Islet of Langerhans (tissue), 1 donor: ENCODE results near the gene RIC3.

Experiments used
- FAIRE-seq: peaks from one replicate; lab custom pipeline; 2011; peaks lifted over from hg19 to GRCh38; lab: Jason Lieb, UNC

Gene RIC3

DNA sequence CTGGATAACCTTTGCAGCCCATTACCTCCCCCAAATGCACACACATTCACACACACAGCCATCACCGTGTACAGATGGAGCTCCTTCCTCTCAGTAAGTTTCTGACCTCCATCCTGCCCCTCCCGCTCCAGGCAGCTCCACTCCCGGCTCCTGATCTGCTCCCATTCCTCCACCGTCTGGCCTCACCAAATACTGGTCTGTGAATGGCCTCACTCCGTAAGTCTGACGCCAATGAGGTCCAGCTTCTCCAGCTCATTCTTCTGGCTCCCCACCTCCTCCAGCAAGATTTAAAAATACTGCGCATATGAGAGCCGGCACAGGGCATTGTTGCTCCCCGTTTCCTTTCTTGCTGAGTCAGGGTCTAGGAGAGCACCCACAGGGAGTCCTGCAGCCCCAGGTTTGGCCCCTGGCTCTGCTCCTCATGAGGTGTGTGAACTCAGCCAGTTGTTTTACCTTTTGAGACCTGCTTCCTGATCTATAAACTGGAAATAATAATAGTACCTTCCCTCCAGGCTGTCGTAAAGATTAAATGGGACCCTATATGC is 101.8 kb downstream of the RIC3 start:
- FAIRE-seq = no peak

DNA sequence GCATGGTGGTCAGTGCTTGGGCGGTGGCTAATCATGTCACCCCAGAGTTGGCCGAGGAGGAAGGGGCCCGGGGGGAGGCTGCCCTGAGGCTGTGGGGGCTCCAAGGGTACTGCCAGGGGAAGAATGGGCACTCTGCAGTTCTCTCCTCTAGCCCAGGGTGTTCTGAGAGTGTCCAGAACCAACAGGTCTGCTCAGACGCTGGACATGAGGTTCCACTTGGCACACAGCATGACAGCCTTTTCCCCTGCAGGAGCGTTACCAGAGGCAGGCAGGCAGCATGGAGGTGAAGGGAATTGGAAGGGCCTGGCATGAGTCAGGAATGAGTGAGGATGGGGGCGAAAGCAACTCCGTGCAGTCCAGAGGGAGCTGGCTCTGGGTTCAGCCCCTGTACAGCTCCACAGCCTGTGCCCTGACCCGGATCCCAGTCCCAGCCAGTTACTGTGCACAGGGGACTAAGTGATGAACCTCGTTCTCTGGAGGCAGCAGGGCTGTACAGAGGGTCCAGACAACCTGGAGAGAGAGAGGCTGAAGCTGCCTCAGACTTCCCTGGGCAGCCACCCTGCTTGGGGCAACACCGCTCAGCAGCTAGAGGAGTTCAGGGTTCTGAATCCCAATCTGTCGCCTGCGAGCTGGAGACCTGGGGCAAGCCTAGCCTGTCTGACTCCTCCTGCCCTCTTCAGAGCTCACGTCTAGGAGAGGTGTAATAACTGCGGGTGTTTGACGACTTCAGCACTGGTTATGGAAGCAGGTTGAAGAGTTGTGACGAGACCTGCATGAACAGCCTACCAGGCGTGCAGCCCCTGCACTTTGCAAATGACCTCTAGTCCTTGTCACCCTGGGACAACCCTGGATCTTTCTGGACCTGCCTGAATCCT is 102.6 kb downstream of the RIC3 start:
- no peak for FAIRE-seq

DNA sequence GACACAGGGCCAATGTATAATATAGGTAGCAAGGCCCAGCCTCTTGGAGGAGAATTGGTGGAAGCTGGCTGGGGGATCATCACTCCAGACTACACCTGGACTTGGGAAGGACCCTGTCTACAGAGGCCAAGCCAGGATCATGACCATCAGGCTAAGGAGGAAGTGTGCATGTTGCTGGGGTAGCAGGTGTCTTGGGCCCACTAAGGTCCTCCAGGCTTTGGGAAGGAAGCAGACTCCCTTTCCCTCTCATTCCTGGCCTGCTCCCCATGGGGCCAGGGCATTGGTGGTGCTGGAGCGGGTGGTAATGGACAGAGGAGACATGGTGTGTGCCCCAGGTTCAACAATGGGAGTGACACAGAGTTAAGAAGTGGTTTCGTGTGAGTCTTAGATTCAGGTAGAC is 103.8 kb downstream of the RIC3 start:
- FAIRE-seq = no peak

DNA sequence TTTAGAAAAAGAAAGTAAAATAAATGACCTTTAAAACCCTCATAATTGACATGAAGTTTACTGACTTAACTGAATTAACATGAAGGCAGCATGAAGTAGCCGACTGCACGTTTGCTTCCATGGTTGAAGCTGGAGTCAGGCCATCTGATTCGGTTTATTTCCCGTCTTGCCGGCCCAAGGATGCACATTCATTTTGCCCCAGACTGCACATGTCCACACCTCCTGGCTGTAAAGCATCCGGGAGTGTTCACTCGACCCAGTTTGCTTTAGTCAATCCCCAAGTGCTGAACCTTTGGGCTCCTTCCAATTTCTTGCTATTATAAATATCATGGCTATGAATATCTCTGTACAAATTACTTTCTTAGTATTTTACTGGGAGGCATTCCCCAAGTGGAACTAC is 105.5 kb downstream of the RIC3 start:
- no peak for FAIRE-seq

DNA sequence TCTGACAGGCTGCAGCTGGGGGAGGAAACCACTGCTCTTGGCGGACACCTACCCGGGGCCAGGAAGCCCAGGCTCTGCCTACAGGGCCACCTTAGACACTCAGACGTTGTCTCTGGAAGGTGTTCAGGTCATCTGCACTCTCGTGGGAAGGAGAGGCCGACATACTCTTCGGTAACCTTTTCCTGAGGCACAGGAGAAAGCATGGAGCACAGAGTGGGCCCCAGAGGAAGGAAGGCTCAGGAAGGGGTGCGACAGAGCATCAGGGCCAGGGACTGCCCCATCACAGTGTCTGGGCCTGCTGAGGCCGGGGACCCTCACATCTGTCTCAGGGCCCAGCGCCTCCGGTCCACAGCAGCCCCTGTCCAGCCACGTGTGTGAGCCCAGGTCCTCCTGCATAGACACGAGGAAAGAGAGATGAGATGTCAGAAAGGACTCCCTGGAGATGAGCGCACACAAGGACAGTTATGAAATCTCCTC is 106.0 kb downstream of the RIC3 start:
- no peak for FAIRE-seq

DNA sequence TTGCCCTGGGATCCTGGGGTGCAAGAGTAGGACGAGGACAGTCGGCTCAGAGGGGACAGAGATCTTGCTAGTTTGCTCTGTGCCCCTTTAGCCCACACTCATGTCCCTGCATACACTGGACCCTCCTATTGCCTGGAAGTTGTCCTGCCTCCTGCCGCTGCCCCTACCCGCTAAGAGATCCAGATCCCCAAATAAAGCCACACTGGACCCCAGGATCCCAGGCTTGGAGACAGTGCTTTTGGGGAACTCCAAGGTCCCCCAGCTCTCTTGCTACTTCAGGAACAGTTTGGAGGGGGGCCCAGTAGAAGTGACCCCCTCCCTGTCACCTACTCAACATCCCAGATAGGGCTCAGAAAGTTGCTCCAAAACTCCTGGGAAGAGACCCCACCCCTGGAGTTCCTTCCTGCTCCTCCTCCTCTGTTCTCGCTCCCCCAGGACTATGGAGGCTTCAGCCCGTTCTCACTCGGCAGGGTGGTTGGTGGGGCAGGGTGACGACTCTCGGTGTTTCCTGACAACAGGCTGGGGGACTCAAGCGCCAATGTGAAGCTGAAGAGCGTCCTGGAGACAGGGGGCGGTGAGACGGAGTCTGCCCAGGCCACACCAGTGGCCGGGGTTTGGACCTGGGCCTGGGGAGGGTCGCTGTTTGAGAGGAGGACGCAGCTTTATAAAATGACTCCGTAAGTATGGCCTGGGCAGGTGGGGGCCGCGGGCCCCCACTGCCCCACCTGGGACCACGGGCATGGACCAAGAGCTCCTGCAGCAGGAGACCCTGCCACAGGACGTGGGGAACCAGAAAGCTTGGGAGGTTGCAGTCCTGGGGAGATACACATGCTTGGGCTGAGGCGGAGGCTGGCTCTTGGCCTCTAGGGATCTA is 107.0 kb downstream of the RIC3 start:
- no peak for FAIRE-seq

DNA sequence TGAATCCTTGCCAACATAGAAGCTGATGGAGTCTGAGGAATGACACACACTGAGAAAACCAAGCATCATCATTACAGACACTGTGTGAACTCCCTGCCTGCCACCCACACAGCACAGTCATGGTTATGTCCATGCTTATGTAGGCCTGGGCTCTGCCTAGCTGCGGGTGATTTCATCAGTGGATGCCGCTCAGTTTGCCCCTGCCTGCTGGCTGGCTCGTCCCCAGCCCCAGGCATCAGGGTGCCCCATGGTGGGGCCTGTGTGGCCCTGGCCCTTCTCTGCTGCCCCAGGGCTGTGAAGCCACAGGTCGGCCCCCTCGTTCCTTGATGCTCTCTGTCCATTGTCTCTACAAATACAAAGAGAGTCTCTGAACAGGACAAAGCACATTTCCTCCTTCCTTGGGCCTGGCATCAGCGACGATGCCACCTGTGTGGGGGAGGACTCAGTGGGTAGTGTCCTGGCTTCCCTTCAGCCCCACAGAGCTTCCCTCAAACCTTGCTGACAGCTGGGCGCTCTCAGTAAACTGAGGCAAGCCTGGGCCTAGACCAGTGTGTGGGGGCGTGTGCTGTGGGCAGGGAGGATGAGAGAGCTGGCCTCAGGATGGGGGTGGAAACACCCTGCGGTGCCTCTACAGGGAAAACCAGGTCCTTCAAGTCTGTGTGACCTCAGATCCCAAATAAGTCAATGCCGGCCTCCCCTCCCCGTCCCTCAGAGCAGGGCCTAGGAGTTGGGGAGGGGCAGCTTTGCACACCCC is 107.8 kb downstream of the RIC3 start:
- no peak for FAIRE-seq

DNA sequence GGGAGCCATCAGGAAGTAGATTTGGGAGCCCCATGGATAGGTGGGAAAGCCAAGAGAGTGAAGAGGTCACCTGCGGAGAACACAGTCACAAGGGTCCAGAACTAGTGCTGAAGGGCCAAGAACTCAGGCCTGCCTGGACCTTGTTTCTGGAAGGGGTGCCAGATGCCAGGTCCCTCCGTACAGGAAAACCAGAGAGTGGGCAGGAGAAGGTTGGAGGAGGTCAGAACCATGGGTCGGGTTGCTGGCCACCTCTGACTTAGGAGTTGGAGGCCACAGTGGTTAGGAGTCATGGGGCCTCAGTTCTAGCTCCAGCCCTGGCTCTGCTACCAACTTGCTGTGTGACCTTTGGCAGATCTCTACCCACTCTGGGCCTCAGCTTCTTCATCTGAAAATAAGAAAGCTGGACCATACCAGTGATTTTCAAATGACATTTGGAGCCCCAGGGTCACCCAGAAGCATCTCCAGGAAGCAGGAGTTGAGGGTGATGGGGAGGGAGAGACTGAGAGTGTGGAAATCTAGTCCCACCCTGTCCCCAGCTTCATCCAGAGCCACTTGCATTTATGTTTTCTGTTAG is 108.6 kb downstream of the RIC3 start:
- no peak for FAIRE-seq

DNA sequence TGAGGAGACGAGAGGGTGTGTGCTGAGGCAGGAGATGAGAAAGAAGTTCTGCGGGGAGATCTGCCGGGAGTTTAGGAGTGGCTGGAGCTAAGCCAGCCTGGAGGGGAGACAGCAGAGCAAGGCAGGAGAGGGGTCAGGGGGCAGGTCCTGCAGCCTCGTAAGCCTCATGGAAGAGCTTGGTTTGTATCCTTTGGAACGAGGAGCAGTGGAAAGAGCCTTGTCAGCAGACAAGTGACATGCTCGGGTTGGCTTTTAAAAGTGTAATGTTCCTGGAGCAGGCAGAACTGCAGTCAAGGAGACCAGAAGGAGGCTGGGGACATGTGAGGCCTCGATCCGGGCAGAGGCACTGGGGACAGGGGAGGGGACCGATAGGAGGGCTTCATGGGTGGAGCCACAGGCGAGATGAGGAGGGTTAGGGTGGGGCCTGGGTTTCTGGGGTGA is 109.2 kb downstream of the RIC3 start:
- no peak for FAIRE-seq

DNA sequence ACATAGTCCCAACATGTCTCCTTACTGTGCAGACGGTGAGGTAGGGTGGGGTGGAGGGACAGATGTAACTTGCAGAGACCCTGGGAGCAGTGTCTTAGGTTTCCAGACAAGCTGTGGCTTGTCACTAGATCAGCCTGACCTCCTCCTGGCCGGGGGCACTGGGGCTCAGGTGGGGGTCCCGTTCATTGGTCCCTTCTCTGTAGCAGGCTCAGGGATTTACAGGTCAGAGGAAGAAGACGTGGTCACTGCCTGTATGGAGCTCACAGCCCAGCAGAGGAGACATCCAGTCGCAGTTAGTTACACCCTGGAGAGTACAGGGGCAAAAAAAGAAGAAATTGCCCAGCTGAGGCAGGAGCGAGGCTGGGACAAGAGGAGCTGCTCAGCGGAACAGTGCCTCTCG is 109.8 kb downstream of the RIC3 start:
- no peak for FAIRE-seq

DNA sequence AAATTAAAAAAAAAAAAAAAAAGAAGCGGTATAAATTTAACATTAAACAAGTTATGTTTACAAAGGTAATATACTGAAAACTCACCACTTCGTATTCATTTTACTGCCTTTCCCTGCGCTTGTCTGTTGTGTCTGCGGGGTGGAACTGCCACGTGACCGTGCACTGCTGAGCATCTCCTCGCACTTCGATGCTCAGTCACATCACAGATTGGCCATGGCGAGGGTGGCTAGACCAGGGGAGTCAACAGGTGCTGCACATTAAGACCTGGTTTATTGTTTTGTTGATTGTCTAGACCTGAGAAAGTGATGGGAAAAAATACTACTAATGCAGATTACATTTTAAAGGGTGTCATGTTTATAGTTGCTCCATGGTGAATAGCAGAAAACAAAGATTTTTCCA is 110.6 kb downstream of the RIC3 start:
- FAIRE-seq = no peak

DNA sequence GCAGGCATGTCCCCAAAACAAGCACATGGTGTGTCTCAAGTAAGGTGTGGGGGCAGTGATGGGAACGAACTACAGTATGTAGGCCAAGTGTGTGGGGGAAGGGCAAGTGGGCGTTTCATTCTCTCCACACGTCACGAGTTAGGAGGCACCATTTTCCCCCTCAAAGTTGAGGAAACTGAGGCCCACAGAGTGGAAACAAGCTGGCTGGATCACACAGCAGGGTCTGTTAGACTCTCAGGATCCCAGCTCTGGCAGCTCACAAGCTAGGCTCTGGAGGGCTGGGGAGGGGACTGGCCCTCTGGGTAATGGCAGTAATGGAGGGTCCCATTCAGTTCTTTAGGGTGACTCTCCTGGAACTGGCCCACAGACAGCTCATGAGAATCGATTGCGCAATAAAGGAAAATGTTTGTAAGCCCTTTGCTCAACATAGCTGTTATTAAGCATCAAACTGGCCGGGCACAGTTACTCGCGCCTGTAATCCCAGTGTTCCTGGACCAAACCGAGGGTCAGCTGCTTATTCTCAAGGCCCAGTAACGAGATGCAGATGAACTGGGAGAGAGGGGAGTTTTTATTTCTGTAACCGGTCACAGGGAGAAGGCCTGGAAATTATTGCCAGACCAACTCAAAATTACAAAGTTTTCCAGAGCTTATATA is 111.9 kb downstream of the RIC3 start:
- FAIRE-seq = no peak
